ENCODE data around the gene PPP2R2C.

DNA sequence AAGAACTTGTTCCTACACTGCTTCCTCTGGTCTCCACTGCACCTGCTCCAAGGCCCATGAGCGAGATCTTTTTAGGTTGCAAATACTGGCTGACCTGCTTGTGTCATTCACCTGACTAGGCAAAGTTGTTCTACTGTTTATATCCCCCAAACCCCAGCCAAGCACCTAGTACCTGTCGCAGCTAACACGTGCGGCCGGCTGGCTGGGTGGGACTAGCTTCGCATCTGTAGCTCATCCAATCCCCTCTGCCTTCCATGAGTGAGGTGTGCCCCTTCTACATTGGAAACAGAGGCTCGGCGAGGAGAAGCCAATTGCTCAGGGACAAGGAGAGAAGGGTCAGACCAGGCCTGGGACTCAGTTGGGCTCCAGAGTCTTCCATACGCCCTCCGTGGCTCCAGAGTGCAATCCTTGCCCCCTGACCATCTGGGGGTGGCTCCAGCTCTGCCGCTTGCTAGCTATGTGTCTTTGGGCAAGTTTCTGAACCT is 116.3 kb downstream of the PPP2R2C start:
- TF ChIP-seq EZH2 (IDR thresholded peaks at IDR 0.05; ENCODE audit: borderline replicate concordance, insufficient read depth, low read length, poor library complexity, severe bottlenecking): no peak
- TF ChIP-seq MXI1 (conservative IDR thresholded peaks at IDR 0.05; ENCODE audit: poor library complexity, severe bottlenecking): no peak
- TF ChIP-seq TAF1 (IDR thresholded peaks at IDR 0.05; ENCODE audit: low read depth): no peak
- TF ChIP-seq, protein P1, sequence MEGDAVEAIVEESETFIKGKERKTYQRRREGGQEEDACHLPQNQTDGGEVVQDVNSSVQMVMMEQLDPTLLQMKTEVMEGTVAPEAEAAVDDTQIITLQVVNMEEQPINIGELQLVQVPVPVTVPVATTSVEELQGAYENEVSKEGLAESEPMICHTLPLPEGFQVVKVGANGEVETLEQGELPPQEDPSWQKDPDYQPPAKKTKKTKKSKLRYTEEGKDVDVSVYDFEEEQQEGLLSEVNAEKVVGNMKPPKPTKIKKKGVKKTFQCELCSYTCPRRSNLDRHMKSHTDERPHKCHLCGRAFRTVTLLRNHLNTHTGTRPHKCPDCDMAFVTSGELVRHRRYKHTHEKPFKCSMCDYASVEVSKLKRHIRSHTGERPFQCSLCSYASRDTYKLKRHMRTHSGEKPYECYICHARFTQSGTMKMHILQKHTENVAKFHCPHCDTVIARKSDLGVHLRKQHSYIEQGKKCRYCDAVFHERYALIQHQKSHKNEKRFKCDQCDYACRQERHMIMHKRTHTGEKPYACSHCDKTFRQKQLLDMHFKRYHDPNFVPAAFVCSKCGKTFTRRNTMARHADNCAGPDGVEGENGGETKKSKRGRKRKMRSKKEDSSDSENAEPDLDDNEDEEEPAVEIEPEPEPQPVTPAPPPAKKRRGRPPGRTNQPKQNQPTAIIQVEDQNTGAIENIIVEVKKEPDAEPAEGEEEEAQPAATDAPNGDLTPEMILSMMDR (IDR thresholded peaks at IDR 0.05; ENCODE audit: poor library complexity, severe bottlenecking): no peak
- TF ChIP-seq SMC3 (conservative IDR thresholded peaks at IDR 0.05; ENCODE audit: poor library complexity): no peak
